Gastrocnemius medialis (tissue), 4 donors: ENCODE data around the gene LUZP1.

Experiments
- CTCF ChIP-seq, 5 experiments: fragments of 450-650 bp in 3 of 5; fragments of 200-600 bp in 2 of 5; sonication (generic) in 2 of 5; IDR thresholded peaks in 4 of 5; conservative IDR thresholded peaks in 1 of 5; 1 replicate in 4 of 5; 2 replicates in 1 of 5; pipeline ENCODE4 v1.5.1; 2016 to 2019; ENCODE audit warnings: antibody characterized with exemption in 5 of 5, mild to moderate bottlenecking in 3 of 5, moderate library complexity in 3 of 5
- POLR2A ChIP-seq, 2 donors: fragments of 450-650 bp; IDR thresholded peaks; one replicate each; pipeline ENCODE4 v1.6.1; 2017; ENCODE audit warnings: antibody characterized with exemption in 2 of 2, mild to moderate bottlenecking in 2 of 2, moderate library complexity in 2 of 2

GRCh38 chr1:23110391-23110790 lies 58.3 kb downstream of the LUZP1 start:
- TF ChIP-seq CTCF (IDR thresholded peaks at IDR 0.05 in 4 of 5, conservative IDR thresholded peaks at IDR 0.05 in 1 of 5) (no peak), POLR2A (IDR thresholded peaks at IDR 0.05) (no peak)
